NCI-H526 (cell line): Measurements from ENCODE around the gene CPM.

Source experiments
- DNase-seq, 2 experiments: peaks; one replicate each; lab custom pipeline; 2025; lab: John Stamatoyannopoulos, UW

Gene CPM

DNA sequence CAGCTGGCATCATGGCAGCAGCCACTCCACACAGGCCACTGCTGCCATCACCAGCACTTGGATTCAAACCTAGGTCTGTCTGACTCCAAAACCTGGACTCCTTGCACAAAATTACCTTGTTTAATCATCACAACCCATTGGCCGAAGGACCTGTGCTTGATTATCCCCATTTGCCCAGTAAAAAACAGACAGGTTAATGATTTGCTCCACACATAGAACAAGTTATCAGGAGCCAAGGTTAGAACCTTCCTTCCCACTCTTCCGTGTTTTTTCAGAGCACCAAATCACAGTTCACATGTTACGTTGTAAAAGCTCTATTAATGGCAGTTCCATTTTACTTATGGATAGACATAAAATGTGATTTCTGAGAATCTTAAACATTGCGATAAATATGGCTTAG is 23.5 kb upstream of the CPM start:
- no peak for DNase-seq

GRCh38 chr12:68954811-68955210 is 21.8 kb upstream of the CPM start:
- DNase-seq = no peak

DNA sequence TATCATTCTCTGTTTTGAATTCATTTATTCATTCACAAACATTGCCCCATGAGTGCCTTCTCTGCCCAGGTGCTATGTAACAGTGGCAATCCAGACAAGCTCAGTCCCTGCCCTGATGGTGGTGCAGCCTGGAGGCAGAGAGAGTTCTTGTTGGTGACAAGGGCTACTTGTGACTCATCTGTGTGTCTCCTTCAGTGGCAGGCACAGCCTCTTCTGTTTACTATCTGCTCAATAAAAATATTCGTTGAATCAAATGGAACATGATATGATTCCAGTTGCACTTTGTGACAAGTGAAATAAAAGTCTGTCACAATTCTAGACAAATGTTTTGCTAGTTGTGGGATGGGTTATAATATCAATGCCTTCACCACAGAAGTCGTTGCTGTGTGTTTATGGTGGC is 20.6 kb upstream of the CPM start:
- no peak for DNase-seq

DNA sequence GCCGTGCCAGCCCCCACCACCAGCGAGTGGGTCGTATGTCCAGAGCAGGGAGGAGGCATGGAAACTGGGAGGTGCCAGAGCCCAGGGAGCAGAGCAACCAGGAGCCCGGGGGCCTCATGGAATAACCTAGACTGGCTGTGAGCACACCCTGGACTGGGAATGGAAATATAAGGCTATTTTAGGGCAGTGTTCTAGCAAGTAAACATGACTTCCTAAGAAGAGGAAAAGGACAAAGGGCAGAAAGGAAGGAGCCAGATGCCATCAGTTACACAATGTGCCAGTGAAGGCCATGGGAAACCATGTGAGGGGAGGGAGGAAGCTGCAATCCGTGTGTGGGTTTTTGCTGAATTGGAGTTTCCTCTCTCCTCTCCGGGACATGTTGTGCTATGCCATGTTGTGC is 18.7 kb upstream of the CPM start:
- DNase-seq = no peak

- DNase-seq = no peak
Measured at GRCh38 chr12:68950511-68950910, 17.5 kb upstream of the CPM start.

DNA sequence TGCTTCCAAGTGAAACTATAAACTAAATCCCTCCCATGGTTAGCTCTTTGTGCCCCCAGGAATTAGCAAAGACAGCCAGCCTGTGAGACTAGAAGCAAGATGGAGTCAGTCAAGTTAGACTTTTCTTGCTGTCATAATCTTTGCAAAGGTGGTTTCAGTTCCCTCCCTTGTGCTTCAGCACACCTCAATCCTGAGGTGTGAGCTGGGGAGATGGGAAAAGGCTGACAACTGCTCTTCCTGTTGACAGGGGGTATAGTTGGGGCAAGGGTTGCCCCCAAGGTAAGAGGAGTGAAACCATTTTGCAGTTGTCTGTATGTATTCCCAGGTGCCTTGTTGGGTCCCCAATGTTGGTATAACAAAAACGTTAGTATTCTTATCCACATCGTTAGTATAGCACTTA is 12.3 kb upstream of the CPM start:
- no peak for DNase-seq

DNA sequence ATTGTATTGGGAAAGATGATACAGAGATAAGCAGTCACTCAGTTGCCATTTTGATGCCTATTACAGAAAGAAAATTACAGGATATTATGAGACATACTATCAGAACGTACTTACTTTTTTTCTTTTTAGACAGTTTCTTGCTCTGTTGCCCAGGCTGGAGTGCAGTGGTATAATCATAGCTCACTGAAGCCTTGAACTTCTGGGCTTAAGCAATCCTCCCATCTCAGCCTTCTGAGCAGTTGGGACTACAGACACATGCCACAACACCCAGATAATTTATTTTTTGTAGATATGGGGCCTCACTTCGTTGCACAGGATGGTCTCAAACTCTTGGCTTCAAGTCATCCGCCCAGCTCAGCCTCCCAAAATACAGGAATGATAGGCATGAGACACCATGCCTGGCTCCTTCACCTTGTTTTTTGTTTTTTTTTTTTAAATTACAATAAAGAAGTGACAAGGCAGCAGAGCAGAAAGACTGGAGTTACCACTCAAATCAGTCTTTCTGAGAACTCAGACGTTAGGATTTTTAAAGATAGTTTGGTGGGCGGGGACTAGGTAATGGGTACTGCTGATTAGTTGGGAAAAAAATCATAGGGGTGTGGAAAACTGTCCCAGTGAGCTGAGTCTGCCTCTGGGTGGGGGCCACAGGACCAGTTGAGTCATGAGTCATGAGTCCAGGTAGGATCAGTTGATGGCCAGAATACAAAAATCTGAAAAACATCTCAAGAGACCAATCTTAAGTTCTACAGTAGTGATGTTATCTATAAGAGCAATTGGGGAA is 11.5 kb upstream of the CPM start:
- no peak for DNase-seq

- DNase-seq = no peak
Measured at GRCh38 chr12:68943848-68944247, 10.9 kb upstream of the CPM start.

GRCh38 chr12:68940731-68941130 is 7.8 kb upstream of the CPM start:
- DNase-seq = no peak

GRCh38 chr12:68939505-68939904 is 6.5 kb upstream of the CPM start:
- no peak for DNase-seq

DNA sequence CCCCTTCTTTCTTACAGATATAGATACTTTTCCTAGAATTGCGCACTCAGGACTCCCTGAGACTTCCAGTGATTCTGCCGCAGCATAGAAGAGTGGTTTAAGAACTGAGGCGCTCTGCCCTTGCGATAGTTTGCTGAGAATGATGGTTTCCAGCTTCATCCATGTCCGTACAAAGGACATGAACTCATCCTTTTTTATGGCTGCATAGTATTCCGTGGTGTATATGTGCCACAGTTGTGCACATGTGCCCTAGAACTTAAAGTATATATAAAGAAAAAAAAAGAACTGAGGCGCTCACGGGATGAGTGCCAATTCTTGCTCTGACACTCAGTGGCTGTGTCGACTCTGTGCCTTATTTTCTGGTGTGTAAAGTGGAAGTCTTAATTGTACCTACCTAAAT is 1.4 kb upstream of the CPM start:
- no peak for DNase-seq

DNA sequence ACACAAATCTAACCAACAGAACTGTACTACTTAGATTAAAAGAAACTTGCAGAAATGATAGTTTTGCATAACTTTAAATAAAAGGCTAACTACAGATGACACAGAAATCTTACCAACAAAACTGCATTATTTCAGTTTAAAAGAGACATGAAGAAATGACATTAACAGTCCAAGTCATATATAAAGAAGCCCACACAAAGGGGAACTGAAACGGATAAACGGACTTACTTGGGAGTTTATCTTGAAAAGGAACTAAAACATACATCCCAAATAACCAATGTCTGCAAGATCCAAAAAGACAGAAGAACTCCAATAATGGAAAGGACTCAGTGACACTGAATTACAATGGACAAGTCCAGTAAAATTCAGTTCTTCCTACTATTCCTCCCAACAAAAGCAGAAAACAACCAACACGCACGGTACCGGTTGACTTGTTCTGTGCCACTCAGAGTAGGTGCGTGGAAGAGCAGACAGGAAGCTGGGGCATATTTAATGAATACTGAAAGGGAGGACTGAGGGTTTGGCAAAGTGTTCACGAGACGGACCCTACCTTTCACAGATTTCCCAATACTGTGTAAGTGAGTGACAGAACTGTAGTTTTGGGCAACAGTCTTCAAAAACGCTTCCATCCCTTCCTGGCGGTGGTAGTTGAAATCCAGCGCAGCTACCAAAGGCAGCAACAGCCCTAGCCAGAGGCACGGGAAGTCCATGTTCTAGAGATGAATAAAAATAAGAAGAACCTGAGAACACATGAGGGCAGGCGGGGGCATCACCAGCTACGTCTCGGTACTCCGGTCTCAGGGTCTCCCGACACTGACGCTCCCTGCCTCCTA is 627 bp downstream of the CPM start:
- DNase-seq = peak; percentile 13 to 71

GRCh38 chr12:68930178-68930577 is 2.8 kb downstream of the CPM start:
- no peak for DNase-seq

- DNase-seq = no peak
Measured at GRCh38 chr12:68924546-68924945, 8.4 kb downstream of the CPM start.

DNA sequence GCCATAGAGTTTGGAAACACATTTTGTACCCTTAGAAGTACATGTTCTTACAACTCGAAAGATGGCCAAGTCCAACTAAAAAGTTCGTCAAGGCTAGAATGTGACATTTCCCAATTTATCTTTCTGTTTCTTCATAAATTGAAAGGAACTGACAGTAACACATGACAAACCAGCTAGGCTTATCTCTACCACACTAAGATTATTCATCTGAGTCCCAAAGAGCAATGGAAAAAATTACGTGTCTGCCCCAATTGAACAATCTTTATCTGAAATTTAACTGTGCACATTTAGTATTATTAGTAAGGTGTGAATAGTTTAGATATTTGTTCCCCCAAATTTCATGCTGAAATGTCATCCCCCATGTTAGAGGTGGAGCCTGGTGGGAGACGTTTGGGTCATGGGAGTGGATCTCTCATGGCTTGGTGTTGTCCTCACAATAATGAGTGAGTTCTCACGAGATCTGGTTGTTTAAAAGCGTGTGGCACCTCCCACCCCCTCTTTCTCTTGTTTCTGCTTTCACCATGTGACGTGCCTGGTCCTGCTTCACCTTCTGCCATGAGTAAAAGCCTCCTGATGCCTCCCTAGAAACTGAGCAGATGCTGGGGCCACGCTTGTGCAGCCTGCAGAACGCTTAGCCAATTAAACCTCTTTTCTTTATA is 13.3 kb downstream of the CPM start:
- DNase-seq = no peak

GRCh38 chr12:68918960-68919359 is 14.0 kb downstream of the CPM start:
- DNase-seq = no peak

DNA sequence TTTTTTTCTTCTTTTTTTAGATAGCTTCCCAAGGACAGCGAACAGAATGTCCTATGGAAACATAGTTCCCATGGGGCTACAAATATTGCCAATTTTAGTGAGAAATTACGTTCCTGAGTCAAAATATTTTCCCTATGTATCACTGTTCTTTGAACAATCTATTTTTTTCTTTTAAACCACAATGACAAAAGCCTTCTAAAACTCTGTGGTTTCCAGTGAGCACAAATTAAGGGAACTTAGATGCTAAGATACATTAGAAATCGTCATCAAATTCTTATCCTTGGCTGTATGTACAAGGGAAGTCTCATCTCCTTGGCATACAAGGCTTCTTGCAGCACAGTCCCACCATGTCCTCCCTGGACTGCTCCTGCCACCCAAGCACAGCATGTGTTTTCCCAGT is 17.9 kb downstream of the CPM start:
- DNase-seq = no peak

DNA sequence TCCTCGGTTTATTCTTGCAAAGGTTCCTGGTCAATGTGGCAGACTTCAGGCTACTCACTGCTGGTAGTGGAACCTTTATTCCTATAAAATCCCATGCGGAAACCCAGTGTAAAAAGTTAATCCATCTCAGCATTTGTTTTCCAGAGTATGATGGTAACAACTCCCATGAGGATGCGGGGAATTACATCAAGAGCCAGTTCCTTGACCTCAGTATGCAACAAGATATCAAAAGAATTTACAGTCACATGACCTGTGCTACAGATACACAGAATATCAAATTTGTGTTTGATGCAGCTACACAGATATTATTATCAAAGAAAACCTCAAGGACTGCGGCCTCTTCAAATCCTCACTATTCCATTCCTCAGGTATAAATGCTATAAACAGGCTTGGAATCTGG is 19.3 kb downstream of the CPM start:
- DNase-seq = no peak

GRCh38 chr12:68912916-68913315 is 20.1 kb downstream of the CPM start:
- DNase-seq = no peak

- no peak for DNase-seq
Measured at GRCh38 chr12:68911197-68911718, 21.7 kb downstream of the CPM start.

GRCh38 chr12:68910128-68910527 is 22.8 kb downstream of the CPM start:
- no peak for DNase-seq

DNA sequence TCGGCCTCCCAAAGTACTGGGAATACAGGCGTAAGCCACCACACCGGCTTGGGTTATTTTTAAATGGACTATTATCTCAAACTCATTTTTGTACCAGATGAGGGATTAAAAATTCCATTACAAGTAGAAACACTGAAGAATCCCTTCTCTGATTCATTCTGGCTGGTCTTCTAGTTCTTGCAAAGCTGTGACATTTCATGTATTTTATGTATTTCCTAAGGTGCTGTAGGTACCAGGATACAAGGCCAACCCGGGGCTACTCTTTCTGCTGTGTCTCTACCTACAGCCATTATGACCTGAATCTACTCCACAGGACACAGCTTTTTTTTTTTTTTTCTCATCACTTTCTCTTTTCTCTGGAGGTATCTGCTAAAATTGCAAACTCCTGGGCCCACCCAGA is 24.9 kb downstream of the CPM start:
- DNase-seq = no peak

DNA sequence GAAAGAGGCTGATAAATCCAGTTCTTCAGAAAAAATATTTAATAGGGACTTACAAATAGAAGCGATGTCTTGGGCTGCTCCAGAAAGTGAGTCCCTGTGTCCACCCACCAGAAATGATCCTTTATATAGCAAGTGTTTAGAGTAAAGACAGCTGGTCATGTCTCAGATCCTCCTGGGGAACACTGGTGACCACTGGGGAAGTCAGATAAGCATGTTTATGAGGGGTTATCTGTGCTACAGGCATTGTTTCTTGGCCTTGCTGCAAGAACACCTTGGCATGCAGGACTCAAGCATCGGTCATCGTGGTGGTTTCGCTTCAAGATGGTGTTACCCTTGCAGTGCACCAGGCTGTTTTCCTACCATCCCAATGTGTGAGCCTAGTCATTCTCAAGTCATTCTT is 27.2 kb downstream of the CPM start:
- DNase-seq = no peak
